ENCODE results near the gene DEPDC1B.
A peak's percentile ranks its signal among the peaks of the same experiment; 100 is the strongest.
"Not testable (repeated sequence)": the region's sequence is repeated elsewhere in the genome, so short reads cannot be mapped to it uniquely, and the experiment has no call there.

The DEPDC1B gene

GRCh38 chr5:60719329-60719728 lies 19.4 kb upstream of the DEPDC1B start:
- DNase-seq (ENCODE audit: insufficient read length) (no peak), FAIRE-seq (no peak)
- no peak for TF ChIP-seq TAF1 (IDR thresholded peaks at IDR 0.05; ENCODE audit: borderline replicate concordance, low read depth, low read length)

GRCh38 chr5:60718166-60718892 lies 18.4 kb upstream of the DEPDC1B start:
- FAIRE-seq (no peak), DNase-seq (ENCODE audit: insufficient read length) (no peak)
- TF ChIP-seq POLR2A (IDR thresholded peaks at IDR 0.05; ENCODE audit: low read depth, low read length): no peak
- no peak for TF ChIP-seq TAF1 (IDR thresholded peaks at IDR 0.05; ENCODE audit: borderline replicate concordance, low read depth, low read length)
- no peak for TF ChIP-seq POLR2AphosphoS5 (IDR thresholded peaks at IDR 0.05; ENCODE audit: low read depth, low read length)

- not testable (repeated sequence) for DNase-seq (ENCODE audit: insufficient read length); FAIRE-seq
These were observed 15.4 kb upstream of the DEPDC1B start for GRCh38 chr5:60715201-60715928.

GRCh38 chr5:60712950-60713349 lies 13.0 kb upstream of the DEPDC1B start:
- FAIRE-seq (no peak), DNase-seq (ENCODE audit: insufficient read length) (no peak)
- no peak for TF ChIP-seq POLR2A (IDR thresholded peaks at IDR 0.05; ENCODE audit: low read depth, low read length)
- TF ChIP-seq POLR2AphosphoS5 (IDR thresholded peaks at IDR 0.05; ENCODE audit: low read depth, low read length): no peak
- no peak for TF ChIP-seq TAF1 (IDR thresholded peaks at IDR 0.05; ENCODE audit: borderline replicate concordance, low read depth, low read length)

- FAIRE-seq; DNase-seq (ENCODE audit: insufficient read length): not testable (repeated sequence)
These were observed 11.9 kb upstream of the DEPDC1B start for GRCh38 chr5:60711892-60712291.

- FAIRE-seq: no peak
- DNase-seq (ENCODE audit: insufficient read length): no peak
- TF ChIP-seq TAF1 (IDR thresholded peaks at IDR 0.05; ENCODE audit: borderline replicate concordance, low read depth, low read length): no peak
- TF ChIP-seq POLR2A (IDR thresholded peaks at IDR 0.05; ENCODE audit: low read depth, low read length): no peak
- TF ChIP-seq POLR2AphosphoS5 (IDR thresholded peaks at IDR 0.05; ENCODE audit: low read depth, low read length): no peak
These were observed 10.4 kb upstream of the DEPDC1B start for GRCh38 chr5:60710362-60710761.

- FAIRE-seq (no peak), DNase-seq (ENCODE audit: insufficient read length) (no peak)
- TF ChIP-seq TAF1 (IDR thresholded peaks at IDR 0.05; ENCODE audit: borderline replicate concordance, low read depth, low read length) (no peak), POLR2A (IDR thresholded peaks at IDR 0.05; ENCODE audit: low read depth, low read length) (no peak), POLR2AphosphoS5 (IDR thresholded peaks at IDR 0.05; ENCODE audit: low read depth, low read length) (no peak)
These were observed 5.2 kb upstream of the DEPDC1B start for GRCh38 chr5:60705144-60705543.

GRCh38 chr5:60703944-60704343 lies 4.0 kb upstream of the DEPDC1B start:
- TF ChIP-seq TAF1 (IDR thresholded peaks at IDR 0.05; ENCODE audit: borderline replicate concordance, low read depth, low read length): no peak
- no peak for TF ChIP-seq POLR2A (IDR thresholded peaks at IDR 0.05; ENCODE audit: low read depth, low read length)
- no peak for TF ChIP-seq POLR2AphosphoS5 (IDR thresholded peaks at IDR 0.05; ENCODE audit: low read depth, low read length)
- no peak for FAIRE-seq
- DNase-seq (ENCODE audit: insufficient read length): no peak

GRCh38 chr5:60701321-60701968 lies 1.5 kb upstream of the DEPDC1B start:
- DNase-seq (ENCODE audit: insufficient read length) (no peak), FAIRE-seq (no peak)
- no peak for TF ChIP-seq POLR2AphosphoS5 (IDR thresholded peaks at IDR 0.05; ENCODE audit: low read depth, low read length)
- no peak for TF ChIP-seq TAF1 (IDR thresholded peaks at IDR 0.05; ENCODE audit: borderline replicate concordance, low read depth, low read length)
- no peak for TF ChIP-seq POLR2A (IDR thresholded peaks at IDR 0.05; ENCODE audit: low read depth, low read length)

GRCh38 chr5:60700416-60700757 lies 421 bp upstream of the DEPDC1B start:
- TF ChIP-seq POLR2A (IDR thresholded peaks at IDR 0.05; ENCODE audit: low read depth, low read length): no peak
- 0 out of 2 replicates have a peak, but pooled peaks have one; percentile 11 for TF ChIP-seq TAF1 (IDR thresholded peaks at IDR 0.05; ENCODE audit: borderline replicate concordance, low read depth, low read length)
- DNase-seq (ENCODE audit: insufficient read length) (no peak), FAIRE-seq (peak; percentile 27)

GRCh38 chr5:60699288-60699608 lies 718 bp downstream of the DEPDC1B start:
- no peak for DNase-seq (ENCODE audit: insufficient read length)
- no peak for TF ChIP-seq TAF1 (IDR thresholded peaks at IDR 0.05; ENCODE audit: borderline replicate concordance, low read depth, low read length)
- no peak for TF ChIP-seq POLR2A (IDR thresholded peaks at IDR 0.05; ENCODE audit: low read depth, low read length)
- no peak for TF ChIP-seq POLR2AphosphoS5 (IDR thresholded peaks at IDR 0.05; ENCODE audit: low read depth, low read length)
- no peak for FAIRE-seq

- DNase-seq (ENCODE audit: insufficient read length): no peak
These were observed 1.6 kb downstream of the DEPDC1B start for GRCh38 chr5:60698336-60698735.

More at GRCh38 chr5:60698336-60698735, 1.6 kb downstream of the DEPDC1B start:
- no peak for FAIRE-seq
- no peak for TF ChIP-seq TAF1 (IDR thresholded peaks at IDR 0.05; ENCODE audit: borderline replicate concordance, low read depth, low read length)
- no peak for TF ChIP-seq POLR2A (IDR thresholded peaks at IDR 0.05; ENCODE audit: low read depth, low read length)
- TF ChIP-seq POLR2AphosphoS5 (IDR thresholded peaks at IDR 0.05; ENCODE audit: low read depth, low read length): no peak

All from GM12892 (cell line).